Measurements from ENCODE around the gene MFAP3. TPM values are rescaled to one million over a fixed set of nuclear protein-coding genes. Genes with fewer than 3 reads are reported as not detected.

MFAP3 gene
- total and polyA plus RNA-seq, 10 of the 15 experiments (the other 5 are each of a cell fraction or from before 2014, with no cell fraction given), result 2.5 to 22.9 (median 13.4) TPM

DNA sequence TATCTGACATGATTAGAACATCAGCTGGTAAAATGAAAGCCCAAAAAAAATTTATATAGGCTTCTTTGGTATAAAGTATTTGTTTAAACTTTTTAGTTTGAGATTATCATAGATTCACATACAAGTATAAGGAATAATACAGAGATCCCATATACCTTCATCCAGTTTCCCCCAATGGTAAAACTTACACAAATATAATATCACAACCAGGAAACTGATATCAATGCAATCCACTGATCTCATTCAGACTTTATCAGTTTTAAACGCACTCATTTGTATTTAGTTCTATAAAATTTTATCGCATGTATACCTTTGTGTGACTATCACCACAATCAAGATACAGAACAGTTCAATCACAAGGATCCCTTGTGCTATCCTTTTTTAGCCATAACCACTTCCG, 3.8 kb upstream of the MFAP3 start:
- Histone ChIP-seq H3K36me3 (ENCODE audit: control insufficient read depth in 2 of 2, insufficient read depth in 2 of 2, low read length in 1 of 2) (no peaks in the 10 kb centered on the region; a peak in 1 of 4 replicates), H4K20me1 (ENCODE audit: control insufficient read depth, insufficient read depth) (no peaks in the 10 kb centered on the region), H3K9ac (ENCODE audit: control insufficient read depth, insufficient read depth, low read length) (no peak overlapping the region), H2AFZ (ENCODE audit: control insufficient read depth, low read depth, low read length) (no peak overlapping the region), H3K27me3 (replicated peaks in 1 of 2; ENCODE audit: control insufficient read depth in 2 of 2, insufficient read depth in 2 of 2, low read length in 1 of 2) (no peaks in the 10 kb centered on the region), H3K27ac (ENCODE audit: control insufficient read depth, insufficient read depth) (no peak overlapping the region), H3K4me3 (no peak overlapping the region), H3K4me1 (ENCODE audit: control insufficient read depth, insufficient read depth, low read length) (no peaks in the 10 kb centered on the region), H3K79me2 (ENCODE audit: control insufficient read depth, insufficient read depth, low read length) (peaks cover 18% of the 10 kb centered on the region), H3K4me2 (ENCODE audit: control insufficient read depth, insufficient read depth) (no peak overlapping the region), H3K9me3 (replicated peaks; ENCODE audit: control insufficient read depth, insufficient read depth, low read length) (no peaks in the 10 kb centered on the region)
- RAD21 ChIA-PET (ENCODE audit: unreplicated experiment), result no interaction called here
- DNase-seq (ENCODE audit: low read depth, low spot score) (no peak), ATAC-seq (no peak), FAIRE-seq (no peak)
- TF ChIP-seq KAT2A (conservative IDR thresholded peaks at IDR 0.05; ENCODE audit: control insufficient read depth, low read depth, low read length), result no peak
- no peak for TF ChIP-seq RB1 (IDR thresholded peaks at IDR 0.05; ENCODE audit: borderline replicate concordance)
- TF ChIP-seq, protein P1, sequence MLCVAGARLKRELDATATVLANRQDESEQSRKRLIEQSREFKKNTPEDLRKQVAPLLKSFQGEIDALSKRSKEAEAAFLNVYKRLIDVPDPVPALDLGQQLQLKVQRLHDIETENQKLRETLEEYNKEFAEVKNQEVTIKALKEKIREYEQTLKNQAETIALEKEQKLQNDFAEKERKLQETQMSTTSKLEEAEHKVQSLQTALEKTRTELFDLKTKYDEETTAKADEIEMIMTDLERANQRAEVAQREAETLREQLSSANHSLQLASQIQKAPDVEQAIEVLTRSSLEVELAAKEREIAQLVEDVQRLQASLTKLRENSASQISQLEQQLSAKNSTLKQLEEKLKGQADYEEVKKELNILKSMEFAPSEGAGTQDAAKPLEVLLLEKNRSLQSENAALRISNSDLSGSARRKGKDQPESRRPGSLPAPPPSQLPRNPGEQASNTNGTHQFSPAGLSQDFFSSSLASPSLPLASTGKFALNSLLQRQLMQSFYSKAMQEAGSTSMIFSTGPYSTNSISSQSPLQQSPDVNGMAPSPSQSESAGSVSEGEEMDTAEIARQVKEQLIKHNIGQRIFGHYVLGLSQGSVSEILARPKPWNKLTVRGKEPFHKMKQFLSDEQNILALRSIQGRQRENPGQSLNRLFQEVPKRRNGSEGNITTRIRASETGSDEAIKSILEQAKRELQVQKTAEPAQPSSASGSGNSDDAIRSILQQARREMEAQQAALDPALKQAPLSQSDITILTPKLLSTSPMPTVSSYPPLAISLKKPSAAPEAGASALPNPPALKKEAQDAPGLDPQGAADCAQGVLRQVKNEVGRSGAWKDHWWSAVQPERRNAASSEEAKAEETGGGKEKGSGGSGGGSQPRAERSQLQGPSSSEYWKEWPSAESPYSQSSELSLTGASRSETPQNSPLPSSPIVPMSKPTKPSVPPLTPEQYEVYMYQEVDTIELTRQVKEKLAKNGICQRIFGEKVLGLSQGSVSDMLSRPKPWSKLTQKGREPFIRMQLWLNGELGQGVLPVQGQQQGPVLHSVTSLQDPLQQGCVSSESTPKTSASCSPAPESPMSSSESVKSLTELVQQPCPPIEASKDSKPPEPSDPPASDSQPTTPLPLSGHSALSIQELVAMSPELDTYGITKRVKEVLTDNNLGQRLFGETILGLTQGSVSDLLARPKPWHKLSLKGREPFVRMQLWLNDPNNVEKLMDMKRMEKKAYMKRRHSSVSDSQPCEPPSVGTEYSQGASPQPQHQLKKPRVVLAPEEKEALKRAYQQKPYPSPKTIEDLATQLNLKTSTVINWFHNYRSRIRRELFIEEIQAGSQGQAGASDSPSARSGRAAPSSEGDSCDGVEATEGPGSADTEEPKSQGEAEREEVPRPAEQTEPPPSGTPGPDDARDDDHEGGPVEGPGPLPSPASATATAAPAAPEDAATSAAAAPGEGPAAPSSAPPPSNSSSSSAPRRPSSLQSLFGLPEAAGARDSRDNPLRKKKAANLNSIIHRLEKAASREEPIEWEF (IDR thresholded peaks at IDR 0.05; ENCODE audit: insufficient replicate concordance, low read depth, low read length), result no peak
- intact Hi-C loops (cut with micrococcal nuclease; ENCODE audit: unreplicated experiment) (no loop called here), in situ Hi-C loops (cut with MboI) (no loop called here)
- POLR2A ChIA-PET, result no interaction called here
- CTCF ChIA-PET, result interaction anchor here (1.2 kb wide), 1 partner anchor 162 kb away, joined by 3 read pairs; no protein-coding TSS in a partner anchor
- 99% methylated on average over 3 of the region's 3 CpGs for WGBS (ENCODE audit: insufficient coverage, insufficient replicate concordance, low lambda C conversion rate, missing lambda C conversion rate)
- SMC1A ChIA-PET (ENCODE audit: uncharacterized antibody, unreplicated experiment), result interaction anchor here (1.4 kb wide), 1 partner anchor 24 kb away, joined by 6 read pairs; no protein-coding TSS in a partner anchor
- BruUV-seq (replicated peaks), result no TSS peak

Data from GM12878 (cell line).